Right ventricle myocardium superior (tissue), 1 donor: ENCODE results near the gene TMEM209. TPM values are rescaled to one million over a fixed set of nuclear protein-coding genes. Genes with fewer than 3 reads are reported as not detected.
"Not testable (repeated sequence)": the region's sequence is repeated elsewhere in the genome, so short reads cannot be mapped to it uniquely, and the experiment has no call there.

Source experiments
- ATAC-seq: fragments of 200-7000 bp; cut with Tn5 transposase; one replicate; pipeline ENCODE4 v1.9.1; 2020; ENCODE audit warnings: mild to moderate bottlenecking; ENCODE audit not compliant: poor library complexity
- DNase-seq: peaks from one replicate; pipeline ENCODE4 v3.0.0-alpha.2; 2020
- intact Hi-C: fragments of 100-400 bp; cut with DNase I; formaldehyde crosslinking; loops from one replicate; pipeline ENCODE4 v1.11.2; 2022
- total RNA-seq: library from RNA; stranded (reverse); fragmentation: NEBNext Ultra II Directional; extraction: Animal tissue kit (Norgen Biotek cat#: 25700); gene quantifications from one replicate; pipeline ENCODE4 v1.2.1, GENCODE V29; 2021
- donor health status: DM: no; HTN: yes; CAD: no; lungs with severe emphysema.

TMEM209 gene
- total RNA-seq, 1 donor from 2014 or later: 6.2 TPM

DNA sequence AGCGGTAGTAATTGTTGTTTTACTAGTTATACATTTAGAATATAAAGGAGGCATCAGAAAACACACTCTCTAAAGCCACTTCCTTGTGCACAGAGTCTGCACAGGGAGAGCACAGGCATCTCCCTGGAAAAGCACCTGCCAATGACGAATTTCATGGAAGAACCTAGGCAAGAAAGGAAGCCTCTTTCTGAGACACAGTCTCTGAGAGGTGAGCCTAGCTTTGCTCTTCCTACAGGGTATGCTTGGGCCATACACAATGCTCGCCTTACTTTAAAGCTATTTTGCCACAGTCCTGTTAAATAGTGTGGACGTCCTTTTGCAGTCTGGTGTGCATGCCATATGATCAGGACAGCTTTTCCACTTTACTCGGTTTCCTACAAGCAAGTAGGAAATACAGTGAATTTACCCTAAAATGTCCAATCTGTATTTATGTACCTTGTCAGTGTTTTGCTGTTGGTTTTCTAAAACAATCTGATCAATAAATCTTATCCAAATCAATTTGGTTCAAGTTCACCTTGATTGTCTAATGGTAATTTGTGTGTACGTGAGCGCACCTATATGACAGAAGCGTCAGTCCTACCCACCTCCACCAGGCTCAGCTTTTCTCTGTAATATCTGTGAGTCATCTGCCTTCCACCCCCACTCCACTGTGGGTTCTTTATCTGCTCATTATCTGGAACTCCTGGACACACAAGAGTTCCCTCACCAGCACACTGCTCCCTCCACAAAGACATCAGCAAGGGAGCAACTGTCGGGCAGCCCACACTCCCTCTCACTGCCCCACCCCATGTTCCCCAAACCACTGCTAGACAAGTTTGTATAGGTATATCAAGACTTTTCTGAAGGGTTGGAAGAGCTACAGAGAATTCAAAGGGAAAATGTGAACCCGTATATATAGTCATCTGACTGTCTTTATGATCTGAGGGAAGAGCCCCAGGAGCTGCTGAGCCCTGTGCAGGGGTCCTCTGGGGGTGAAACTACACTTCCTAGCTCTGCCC, 69.7 kb downstream of the TMEM209 start:
- intact Hi-C loops: no loop called here
- ATAC-seq (no peak), DNase-seq (no peak)

DNA sequence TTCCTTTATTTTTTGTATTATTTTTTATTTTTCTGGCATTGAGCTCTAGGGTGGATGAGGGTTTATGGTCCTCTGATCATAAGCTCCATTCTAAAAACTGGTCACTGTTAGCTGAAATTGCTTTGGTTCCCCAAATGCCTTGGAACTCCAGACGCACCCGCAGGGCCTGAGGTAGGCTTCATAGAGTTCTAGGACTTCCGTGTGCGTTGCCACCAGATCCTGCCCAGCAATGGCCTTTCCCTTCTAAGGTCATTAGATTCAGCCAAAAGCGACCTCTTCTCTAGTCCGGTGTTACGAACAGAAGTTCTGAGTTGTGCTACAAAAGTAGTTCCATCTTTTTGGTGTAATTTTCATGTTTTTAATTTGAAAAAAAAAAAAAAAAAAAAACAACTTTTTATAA, 70.5 kb downstream of the TMEM209 start:
- intact Hi-C loops: no loop called here
- DNase-seq (no peak), ATAC-seq (no peak)

DNA sequence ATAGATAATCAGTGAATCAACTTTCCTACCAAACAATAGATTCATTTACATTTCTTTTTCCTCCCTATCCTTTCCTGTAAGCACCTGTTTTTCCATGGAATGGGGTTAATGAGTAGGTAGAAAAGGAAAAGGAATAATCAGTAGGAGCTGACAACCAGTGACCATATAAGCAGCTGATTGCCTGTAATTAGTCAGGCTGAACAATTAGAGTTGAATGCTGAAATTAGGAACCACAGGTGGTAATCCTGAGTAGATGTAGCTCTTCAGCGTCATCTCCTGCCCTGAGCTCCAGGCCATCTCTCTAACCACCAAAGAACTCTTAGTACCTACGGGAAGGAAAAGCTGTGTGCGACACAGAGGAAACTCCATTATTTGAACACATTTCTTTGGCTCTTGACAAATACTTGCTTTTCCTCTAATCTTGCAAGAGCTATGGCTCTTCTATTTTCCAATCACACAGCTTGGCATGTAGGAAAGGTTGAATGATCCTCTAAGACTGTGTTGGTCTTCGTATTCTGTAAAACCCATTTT, 71.0 kb downstream of the TMEM209 start:
- ATAC-seq (no peak), DNase-seq (no peak)
- intact Hi-C loops: no loop called here

DNA sequence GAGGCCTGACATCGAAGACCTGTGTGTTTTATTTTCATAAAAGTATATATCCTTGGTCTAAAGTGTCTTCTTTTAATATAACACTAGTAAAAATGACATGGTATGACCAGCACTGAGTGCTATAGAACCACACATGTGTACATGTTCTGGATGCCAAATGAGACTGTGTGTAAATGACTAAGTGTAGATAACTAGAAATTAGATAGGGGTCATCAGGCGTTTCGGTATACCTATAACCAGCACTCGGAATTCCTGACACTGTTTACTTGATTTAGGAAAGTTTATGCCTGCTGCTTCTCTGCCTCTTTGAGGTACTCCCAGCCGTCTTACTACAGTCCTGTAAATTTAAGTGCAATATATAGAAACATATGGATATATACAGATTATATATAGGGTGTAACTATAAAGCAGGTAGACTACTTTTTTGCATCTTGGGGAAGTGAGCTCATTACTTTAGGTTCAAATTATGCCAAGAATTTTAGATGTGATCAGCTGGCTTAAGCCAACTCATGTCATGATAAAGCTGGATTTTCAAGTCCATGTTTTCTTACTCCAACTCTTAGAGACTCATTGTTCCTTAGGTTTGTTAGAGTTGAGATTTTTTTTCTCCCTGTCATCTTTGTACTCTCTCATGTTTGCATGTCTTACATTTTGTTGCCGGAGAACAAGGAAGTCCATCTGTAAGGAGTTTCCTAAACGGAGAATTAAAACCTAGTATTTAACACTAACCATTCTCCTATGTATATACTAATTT, 72.0 kb downstream of the TMEM209 start:
- ATAC-seq (no peak), DNase-seq (no peak)
- intact Hi-C loops: no loop called here

DNA sequence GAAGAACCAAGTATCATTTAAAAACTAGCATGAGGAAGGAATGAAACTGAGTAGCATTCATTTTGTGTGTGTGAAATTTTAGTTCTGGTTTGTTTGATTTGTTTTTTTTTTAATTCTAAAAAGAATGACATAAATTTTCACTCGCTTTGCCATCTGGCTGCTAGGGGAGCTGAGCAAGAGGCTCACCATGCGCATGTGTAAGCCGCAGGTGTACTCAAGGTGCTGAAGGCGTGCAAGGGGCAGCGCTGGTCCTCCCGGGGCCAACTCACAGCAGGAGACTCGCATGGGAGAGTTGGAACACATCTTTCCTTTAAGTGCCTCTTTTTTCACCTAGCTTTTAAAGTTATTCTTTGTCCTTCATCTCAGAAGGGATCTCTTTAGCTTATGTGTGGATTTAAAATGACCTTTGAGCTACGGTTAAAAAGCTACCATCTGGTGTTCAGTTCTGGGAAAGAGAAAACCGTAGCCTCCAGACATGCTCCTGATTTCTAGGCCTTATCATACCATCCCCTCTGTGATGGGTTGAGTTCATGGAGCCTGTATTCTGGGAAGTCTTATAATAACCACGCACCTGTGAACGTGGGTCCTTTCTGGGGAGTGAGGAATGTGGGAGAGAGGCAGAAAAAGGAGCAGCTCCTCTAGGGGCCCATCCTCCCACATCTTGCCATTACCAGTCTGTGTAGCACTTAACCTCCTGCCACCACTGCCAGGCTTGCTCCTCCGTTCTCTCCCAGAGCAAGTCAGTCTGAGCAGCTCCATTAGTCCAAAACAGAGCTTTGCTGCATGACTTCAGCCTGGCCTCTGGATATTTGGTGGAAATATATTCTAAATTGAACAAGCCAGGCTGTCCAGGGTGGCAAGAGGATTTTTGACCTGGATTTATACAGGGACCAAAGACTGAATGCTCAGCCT, 73.0 kb downstream of the TMEM209 start:
- intact Hi-C loops: no loop called here
- ATAC-seq: no peak
- no peak for DNase-seq

DNA sequence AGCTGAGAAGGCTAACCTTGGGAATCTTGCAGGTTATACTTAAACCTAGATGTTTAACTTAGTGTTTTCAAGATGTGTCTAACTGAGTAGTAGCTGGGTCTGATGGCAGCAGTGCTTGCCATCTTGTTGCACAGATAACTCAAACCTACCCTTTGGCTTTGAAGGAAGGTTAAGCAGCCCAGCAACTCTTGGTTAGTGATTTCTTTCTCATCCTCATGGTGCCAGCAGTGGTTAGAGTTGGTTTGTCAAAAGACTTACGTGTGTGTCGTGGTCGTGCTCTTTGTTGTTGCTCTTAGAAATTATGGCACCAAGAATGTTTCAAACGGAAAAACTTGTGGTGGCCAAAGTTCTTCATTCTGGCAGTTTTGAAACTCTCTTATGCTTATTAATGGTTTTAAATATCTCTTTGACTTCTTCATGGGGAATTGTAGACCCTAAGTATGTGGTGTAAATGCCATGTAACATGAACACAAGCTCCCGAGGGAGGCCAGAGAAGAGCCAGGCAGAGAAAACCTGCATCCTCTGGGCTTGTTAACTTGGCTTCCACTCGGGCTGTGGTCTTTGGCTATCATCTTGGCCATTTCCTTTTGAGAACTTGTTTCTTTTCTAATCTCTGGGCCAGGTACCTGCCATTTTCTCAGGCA, 73.9 kb downstream of the TMEM209 start:
- no peak for ATAC-seq
- intact Hi-C loops: no loop called here
- no peak for DNase-seq

DNA sequence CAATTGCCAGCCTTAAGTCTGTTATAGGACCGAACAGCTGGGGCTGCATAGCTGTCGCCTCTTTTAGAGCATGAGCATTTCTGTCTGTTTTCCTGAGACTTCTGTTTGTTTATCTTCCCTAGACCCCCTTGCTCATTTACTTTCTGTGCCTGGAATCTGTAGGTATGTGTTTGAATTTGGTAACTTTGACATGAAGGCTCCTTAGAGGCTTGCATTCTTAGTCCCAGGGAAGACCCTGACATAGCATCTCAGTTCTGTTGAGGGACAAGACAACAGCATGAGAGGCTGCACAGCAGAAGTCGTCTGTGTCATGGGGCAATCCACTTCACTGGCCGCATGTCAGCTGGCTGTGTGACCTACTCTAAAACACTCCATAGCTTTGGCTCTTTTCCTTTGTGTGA, 76.2 kb downstream of the TMEM209 start:
- DNase-seq (no peak), ATAC-seq (no peak)
- intact Hi-C loops: no loop called here

DNA sequence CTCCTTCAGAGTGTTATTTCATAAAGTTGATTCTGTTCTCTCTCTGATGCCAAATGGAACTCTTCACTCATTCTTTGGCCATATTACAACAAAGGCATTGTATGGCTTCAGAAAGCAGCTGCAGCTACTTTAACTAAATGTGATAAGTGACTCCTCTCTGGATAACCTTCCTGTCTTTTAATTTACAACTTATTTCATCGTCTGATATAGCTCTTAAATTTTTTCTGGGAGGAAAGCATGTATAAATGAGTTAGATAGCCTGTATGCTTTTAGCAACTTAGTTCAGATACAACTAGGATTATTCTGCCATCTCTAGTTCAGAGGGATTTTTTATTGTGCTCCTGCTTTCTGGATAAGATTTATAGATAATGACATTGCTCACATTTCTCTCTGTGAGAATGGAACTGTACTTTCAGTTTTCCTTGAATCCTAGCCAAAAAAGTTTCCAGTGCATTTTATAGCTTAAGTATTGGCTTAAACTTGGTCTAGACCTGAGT, 77.3 kb downstream of the TMEM209 start:
- ATAC-seq (no peak), DNase-seq (no peak)
- intact Hi-C loops: no loop called here

DNA sequence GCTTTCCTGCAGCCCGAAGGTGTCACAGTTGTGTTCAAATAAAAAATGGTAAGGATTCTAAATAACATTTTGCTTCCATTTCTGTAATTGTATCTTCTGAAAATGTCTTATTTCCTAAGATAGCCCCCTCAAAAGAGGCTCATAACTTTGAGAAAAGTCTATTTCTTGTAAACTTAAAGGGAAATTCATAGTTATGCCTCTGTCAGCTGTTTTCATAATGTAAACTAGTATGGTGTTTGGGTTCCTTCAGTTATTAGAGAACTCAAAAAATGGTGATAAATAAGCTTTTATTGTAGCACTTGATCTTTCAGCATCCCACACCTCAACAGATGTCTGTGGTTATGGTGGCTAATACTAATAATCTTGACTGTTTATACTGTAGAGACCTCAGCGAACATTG, 77.8 kb downstream of the TMEM209 start:
- no peak for DNase-seq
- intact Hi-C loops: no loop called here
- no peak for ATAC-seq

DNA sequence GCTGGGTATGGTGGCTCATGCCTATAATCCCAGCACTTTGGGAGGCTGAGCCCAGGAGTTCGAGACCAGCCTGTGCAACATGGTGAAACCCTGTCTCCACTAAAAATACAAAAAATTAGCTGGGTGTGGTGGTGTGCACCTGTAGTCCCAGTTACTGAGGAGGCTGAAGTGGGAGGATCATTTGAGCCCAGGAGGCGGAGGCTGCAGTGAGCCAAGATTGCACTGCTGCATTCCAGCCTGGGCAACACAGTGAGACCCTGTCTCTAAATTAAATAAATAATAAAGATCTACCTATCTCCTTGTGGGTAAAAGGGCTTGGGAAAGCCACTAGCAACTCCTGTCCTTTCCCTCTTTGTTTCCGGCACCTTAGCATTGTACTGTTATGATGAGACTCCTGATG, 78.4 kb downstream of the TMEM209 start:
- ATAC-seq, DNase-seq, intact Hi-C loops: not testable (repeated sequence)

DNA sequence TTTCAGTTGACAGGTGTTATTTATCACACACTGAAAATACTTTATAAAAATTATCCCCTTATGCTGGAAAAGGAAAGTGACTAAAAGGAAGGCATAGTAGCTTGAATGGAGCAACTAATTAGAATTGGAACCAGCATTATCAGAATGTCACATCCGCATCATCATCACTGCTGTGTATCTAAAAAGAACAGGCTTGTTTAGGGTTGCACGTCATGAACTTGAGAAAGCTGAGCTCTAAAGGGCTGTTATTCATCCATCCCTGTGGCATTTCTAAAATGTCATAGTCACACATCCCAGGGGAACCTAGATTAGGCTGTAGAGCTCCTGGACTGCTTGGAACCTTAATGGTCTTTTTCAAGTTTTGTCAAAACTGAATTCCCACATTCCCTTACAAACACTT, 80.5 kb downstream of the TMEM209 start:
- no peak for DNase-seq
- intact Hi-C loops: no loop called here
- ATAC-seq: no peak

DNA sequence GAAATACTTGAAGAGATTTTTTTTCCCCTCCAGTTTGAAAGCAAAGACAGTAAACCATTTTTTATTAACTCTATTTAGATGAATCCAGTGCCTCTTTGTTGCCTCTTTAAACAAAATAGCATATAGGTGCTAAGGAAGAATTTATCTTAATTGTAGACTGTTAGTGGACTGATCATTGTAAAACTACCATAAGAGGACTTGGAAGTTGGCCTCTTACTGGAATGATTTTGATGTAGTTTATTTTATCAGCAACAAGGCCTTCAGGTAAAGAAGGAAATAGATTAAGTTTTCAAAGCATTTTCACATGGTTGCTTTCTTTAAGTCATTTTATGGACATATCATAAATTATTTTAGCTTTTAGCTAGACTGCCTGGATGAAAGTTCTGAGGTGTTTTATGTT, 81.7 kb downstream of the TMEM209 start:
- DNase-seq (no peak), ATAC-seq (no peak)
- intact Hi-C loops: no loop called here

DNA sequence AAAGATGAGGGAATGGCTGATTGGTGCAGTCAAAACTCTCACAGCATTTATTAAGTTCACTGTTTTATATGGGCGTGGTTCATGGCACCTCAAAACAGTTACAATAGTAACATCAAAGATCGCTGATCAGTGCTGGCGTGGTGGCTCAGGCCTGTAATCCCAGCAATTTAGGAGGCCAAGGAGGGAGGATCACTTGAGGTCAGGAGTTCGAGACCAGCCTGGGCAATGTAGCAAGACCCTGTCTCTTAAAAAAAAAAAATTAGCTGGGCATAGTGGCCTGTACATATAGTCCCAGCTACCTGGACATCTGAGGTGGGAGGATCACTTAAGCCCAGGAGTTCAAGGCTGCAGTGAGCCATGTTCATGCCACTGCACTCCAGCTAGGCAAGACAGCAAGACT, 86.4 kb downstream of the TMEM209 start:
- intact Hi-C loops: no loop called here
- DNase-seq: no peak

DNA sequence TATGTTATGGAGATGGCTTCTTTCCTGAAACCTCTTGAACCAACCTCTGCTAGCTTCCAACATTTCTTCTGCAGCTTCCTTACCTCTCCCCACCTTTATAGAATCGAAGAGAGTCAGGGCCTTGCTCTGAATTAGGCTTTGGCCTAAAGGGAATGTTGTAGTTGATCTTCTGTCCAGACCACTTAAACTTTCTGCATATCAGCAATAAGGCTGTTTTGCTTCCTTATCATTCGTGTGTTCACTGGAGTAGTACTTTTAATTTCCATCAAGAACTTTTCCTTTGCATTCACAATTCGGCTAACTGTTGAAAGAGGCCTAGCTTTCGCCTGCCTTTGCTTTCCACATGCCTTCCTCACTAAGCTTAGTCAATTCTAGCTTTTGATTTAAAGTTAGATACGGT, 86.9 kb downstream of the TMEM209 start:
- no peak for ATAC-seq
- intact Hi-C loops: no loop called here
- no peak for DNase-seq

More for the DNA sequence above, 86.4 kb downstream of the TMEM209 start:
- no peak for ATAC-seq

DNA sequence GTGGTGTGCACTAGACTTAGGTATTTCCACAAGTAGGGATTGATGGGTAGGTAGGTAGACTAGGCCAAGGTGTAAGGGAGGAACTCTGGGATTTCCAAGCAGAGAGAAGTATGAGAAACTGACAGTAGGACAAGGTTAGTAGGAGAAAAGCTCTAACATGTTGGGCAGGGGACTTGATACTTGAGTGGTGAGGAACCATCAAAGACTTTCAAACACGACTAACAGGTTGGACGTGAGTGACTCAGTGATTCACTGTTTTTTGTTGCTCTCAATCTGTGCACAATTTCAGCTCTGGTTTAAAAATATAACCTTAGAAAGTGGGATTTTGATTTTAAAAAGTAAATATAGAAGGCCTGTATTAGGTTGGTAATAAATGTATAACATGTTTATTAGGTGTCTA, 90.4 kb downstream of the TMEM209 start:
- DNase-seq (no peak), ATAC-seq (no peak)
- intact Hi-C loops: no loop called here
